Tibial artery (tissue), 4 donors: ENCODE data around the gene OR2H2.

ENCODE experiments used
- DNase-seq, 2 donors: peaks; one replicate each; pipeline ENCODE4 v3.0.0-alpha.2; 2019
- H3K27ac ChIP-seq, 2 donors: fragments of 200-600 bp; sonication (generic) in 1 of 2; 1 replicate in 1 of 2; 2 replicates in 1 of 2; pipeline ENCODE4 v1.5.1; 2018 to 2019; ENCODE audit warnings: mild to moderate bottlenecking in 1 of 2
- H3K27me3 ChIP-seq, 2 donors: fragments of 200-600 bp; sonication (generic) in 1 of 2; one replicate each; pipeline versions ENCODE4 v1.5.1 to v1.6.0; 2016 to 2019
- H3K36me3 ChIP-seq, 3 donors: fragments of 200-600 bp; sonication (generic) in 2 of 3; one replicate each; pipeline ENCODE4 v1.5.1; 2016 to 2019; ENCODE audit warnings: mild to moderate bottlenecking in 2 of 3
- H3K4me1 ChIP-seq, 4 donors: fragments of 200-600 bp; sonication (generic) in 2 of 4; 1 replicate in 3 of 4; 2 replicates in 1 of 4; pipeline ENCODE4 v1.5.1; 2016 to 2019
- H3K4me3 ChIP-seq, 2 donors: fragments of 200-600 bp; sonication (generic) in 1 of 2; 1 replicate in 1 of 2; 2 replicates in 1 of 2; pipeline ENCODE4 v1.5.1; 2018 to 2019; ENCODE audit warnings: mild to moderate bottlenecking in 2 of 2
- H3K9me3 ChIP-seq, 3 donors: fragments of 200-600 bp; sonication (generic) in 1 of 3; one replicate each; pipeline ENCODE4 v1.5.1; 2016 to 2019
- CTCF ChIP-seq, 2 experiments: fragments of 200-600 bp in 1 of 2; fragments of 450-650 bp in 1 of 2; IDR thresholded peaks; one replicate each; pipeline ENCODE4 v1.5.1; 2017 to 2019; ENCODE audit warnings: antibody characterized with exemption in 2 of 2, mild to moderate bottlenecking in 1 of 2, moderate library complexity in 1 of 2
- intact Hi-C: fragments of 100-400 bp; cut with DNase I; formaldehyde crosslinking; loops from one replicate; pipeline ENCODE4 v1.15.0; 2023; ENCODE audit warnings: low total_unique reads

Gene OR2H2

DNA sequence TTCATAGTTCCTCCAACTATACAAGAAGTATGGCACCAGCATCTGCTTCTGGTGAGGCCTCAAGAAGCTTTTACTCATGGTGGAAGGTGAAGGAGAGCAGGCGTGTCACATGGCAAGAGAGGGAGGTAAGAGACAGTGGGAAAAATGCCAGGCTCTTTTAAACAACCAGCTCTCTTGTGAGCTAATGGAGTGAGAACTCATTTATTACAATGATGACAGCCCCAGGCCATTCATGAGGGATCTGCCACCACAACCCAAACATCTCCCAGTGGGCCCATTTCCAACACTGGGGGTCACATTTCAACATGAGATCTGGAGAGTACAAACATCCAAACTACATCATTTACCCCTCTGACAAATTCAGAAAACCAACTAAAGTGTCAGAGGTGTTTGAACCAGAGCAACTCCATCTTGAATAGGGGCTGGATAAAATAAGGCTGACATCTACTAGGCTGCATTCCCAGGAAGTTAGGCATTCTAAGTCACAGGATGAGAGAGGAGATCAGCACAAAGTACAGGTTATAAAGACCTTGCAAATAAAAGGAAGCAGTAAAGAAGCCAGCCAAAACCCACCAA lies 23.2 kb upstream of the OR2H2 start:
- no peak for TF ChIP-seq CTCF (IDR thresholded peaks at IDR 0.05)
- Histone ChIP-seq H3K4me3 (no peak overlapping the region), H3K9me3 (no peaks in the 10 kb centered on the region), H3K36me3 (no peaks in the 10 kb centered on the region), H3K27ac (no peak overlapping the region), H3K4me1 (no peaks in the 10 kb centered on the region), H3K27me3 (peaks cover 0 to 22% of the 10 kb centered on the region in 2 donors)
- intact Hi-C loops = no loop called here
- DNase-seq = no peak

DNA sequence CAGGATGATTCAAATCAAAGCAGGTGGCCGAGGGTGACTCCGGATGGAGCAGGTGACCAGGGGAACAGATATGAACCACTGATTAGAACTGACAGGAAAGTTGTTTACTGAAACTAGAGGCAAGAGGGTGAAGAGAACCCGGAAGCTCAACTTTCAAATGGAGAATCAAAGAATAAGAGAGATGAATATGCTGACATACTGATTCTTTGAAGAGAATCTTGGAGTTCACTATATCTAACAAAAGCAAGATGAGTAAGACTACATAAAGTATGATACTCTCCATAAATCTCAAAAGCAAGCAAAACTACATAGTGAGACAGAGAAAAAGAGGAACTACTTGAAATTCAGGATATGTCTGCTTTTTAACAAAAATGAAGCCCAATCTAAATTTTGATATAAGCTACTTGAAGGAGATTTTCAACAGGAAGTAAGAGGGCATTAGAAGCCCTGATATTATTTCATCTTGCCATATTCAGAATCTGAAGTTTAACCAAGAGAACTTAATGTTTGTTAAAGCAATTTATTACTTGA lies 21.4 kb upstream of the OR2H2 start:
- Histone ChIP-seq H3K27me3 (peaks cover 0 to 16% of the 10 kb centered on the region in 2 donors), H3K4me3 (no peak overlapping the region), H3K4me1 (no peaks in the 10 kb centered on the region), H3K27ac (no peak overlapping the region), H3K36me3 (no peaks in the 10 kb centered on the region), H3K9me3 (no peaks in the 10 kb centered on the region)
- intact Hi-C loops = no loop called here
- no peak for DNase-seq
- TF ChIP-seq CTCF (IDR thresholded peaks at IDR 0.05) = no peak

DNA sequence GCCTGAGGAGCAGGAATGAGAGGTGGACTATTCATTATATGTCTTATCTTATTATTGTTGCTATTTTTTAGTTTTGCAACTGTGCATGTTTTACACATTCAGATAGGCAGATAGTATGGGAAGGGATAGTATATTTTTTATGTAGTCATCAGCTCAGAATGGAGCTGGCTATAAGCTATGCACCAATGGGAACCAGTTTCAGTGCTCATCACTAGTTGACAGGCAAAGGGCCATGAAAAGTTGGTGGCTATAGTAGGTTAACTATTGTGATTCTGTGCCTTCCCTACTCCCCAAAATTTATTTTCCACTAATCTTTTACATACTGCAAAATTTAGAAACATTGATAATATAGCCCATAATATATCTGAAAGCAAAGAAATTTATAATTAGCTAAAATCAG lies 20.0 kb upstream of the OR2H2 start:
- Histone ChIP-seq H3K9me3 (no peaks in the 10 kb centered on the region), H3K36me3 (no peaks in the 10 kb centered on the region), H3K27me3 (peaks cover 0 to 11% of the 10 kb centered on the region in 2 donors), H3K4me3 (no peak overlapping the region), H3K4me1 (no peaks in the 10 kb centered on the region), H3K27ac (no peak overlapping the region)
- TF ChIP-seq CTCF (IDR thresholded peaks at IDR 0.05) = no peak
- intact Hi-C loops = no loop called here
- DNase-seq = no peak

- no peak overlapping the region for H3K27ac ChIP-seq
- H3K9me3 ChIP-seq = no peaks in the 10 kb centered on the region
- peaks cover 0 to 16% of the 10 kb centered on the region in 2 donors for H3K27me3 ChIP-seq
- H3K4me1 ChIP-seq = no peaks in the 10 kb centered on the region
- intact Hi-C loops = no loop called here
- no peaks in the 10 kb centered on the region for H3K36me3 ChIP-seq
- H3K4me3 ChIP-seq = no peak overlapping the region
- DNase-seq = no peak
- TF ChIP-seq CTCF (IDR thresholded peaks at IDR 0.05) = no peak
Measured at GRCh38 chr6:29566856-29567255, 18.1 kb upstream of the OR2H2 start.

- Histone ChIP-seq H3K27ac (no peak overlapping the region), H3K36me3 (no peaks in the 10 kb centered on the region), H3K9me3 (no peaks in the 10 kb centered on the region), H3K4me1 (no peaks in the 10 kb centered on the region), H3K27me3 (peaks cover 0 to 15% of the 10 kb centered on the region in 2 donors), H3K4me3 (no peak overlapping the region)
- no peak for TF ChIP-seq CTCF (IDR thresholded peaks at IDR 0.05)
- intact Hi-C loops = no loop called here
- no peak for DNase-seq
Measured at GRCh38 chr6:29567541-29567940, 17.4 kb upstream of the OR2H2 start.

GRCh38 chr6:29567991-29568390 lies 16.9 kb upstream of the OR2H2 start:
- H3K4me3 ChIP-seq = no peak overlapping the region
- no peaks in the 10 kb centered on the region for H3K9me3 ChIP-seq
- no peak overlapping the region for H3K27ac ChIP-seq
- no peak for DNase-seq
- no peaks in the 10 kb centered on the region for H3K4me1 ChIP-seq
- no peak for TF ChIP-seq CTCF (IDR thresholded peaks at IDR 0.05)
- intact Hi-C loops = no loop called here
- peaks cover 0 to 14% of the 10 kb centered on the region in 2 donors for H3K27me3 ChIP-seq
- H3K36me3 ChIP-seq = no peaks in the 10 kb centered on the region
